Mucosa of stomach (tissue), 1 donor: ENCODE data around the gene IMPACT.

ENCODE experiments used
- H3K27me3 ChIP-seq: one replicate; pipeline ENCODE4 v1.7.0; 2013; ENCODE audit warnings: mild to moderate bottlenecking, low read length; ENCODE audit not compliant: control insufficient read depth, insufficient read depth
- H3K36me3 ChIP-seq: one replicate; pipeline ENCODE4 v1.7.0; 2013; ENCODE audit warnings: low read length; ENCODE audit not compliant: control insufficient read depth, insufficient read depth
- H3K4me1 ChIP-seq: one replicate; pipeline ENCODE4 v1.7.0; 2013; ENCODE audit warnings: mild to moderate bottlenecking, low read length; ENCODE audit not compliant: control insufficient read depth, insufficient read depth
- H3K4me3 ChIP-seq: one replicate; pipeline ENCODE4 v1.7.0; 2013; ENCODE audit warnings: low read length
- H3K9ac ChIP-seq: one replicate; pipeline ENCODE4 v1.7.0; 2013; ENCODE audit warnings: mild to moderate bottlenecking, low read length, moderate library complexity
- H3K9me3 ChIP-seq: one replicate; pipeline ENCODE4 v1.7.0; 2013; ENCODE audit warnings: mild to moderate bottlenecking, low read length, moderate library complexity; ENCODE audit not compliant: control insufficient read depth
- donor health status: Pancreatic carcinoma.

IMPACT gene

GRCh38 chr18:24462838-24463775 is 36.6 kb downstream of the IMPACT start:
- Histone ChIP-seq H3K4me3 (no peak overlapping the region), H3K27me3 (no peaks in the 10 kb centered on the region), H3K9me3 (no peaks in the 10 kb centered on the region), H3K9ac (no peak overlapping the region), H3K4me1 (no peaks in the 10 kb centered on the region), H3K36me3 (no peaks in the 10 kb centered on the region)

GRCh38 chr18:24465486-24465885 is 39.0 kb downstream of the IMPACT start:
- Histone ChIP-seq H3K4me3 (no peak overlapping the region), H3K27me3 (no peaks in the 10 kb centered on the region), H3K4me1 (no peaks in the 10 kb centered on the region), H3K36me3 (no peaks in the 10 kb centered on the region), H3K9ac (no peak overlapping the region), H3K9me3 (no peaks in the 10 kb centered on the region)

- no peaks in the 10 kb centered on the region for H3K9me3 ChIP-seq
- H3K27me3 ChIP-seq, result no peaks in the 10 kb centered on the region
- no peaks in the 10 kb centered on the region for H3K4me1 ChIP-seq
- no peak overlapping the region for H3K9ac ChIP-seq
- H3K4me3 ChIP-seq, result no peak overlapping the region
- no peaks in the 10 kb centered on the region for H3K36me3 ChIP-seq
Observed at GRCh38 chr18:24466771-24467170, 40.3 kb downstream of the IMPACT start.

- Histone ChIP-seq H3K9ac (no peak overlapping the region), H3K36me3 (no peaks in the 10 kb centered on the region), H3K27me3 (no peaks in the 10 kb centered on the region), H3K9me3 (no peaks in the 10 kb centered on the region), H3K4me1 (no peaks in the 10 kb centered on the region), H3K4me3 (no peak overlapping the region)
Observed at GRCh38 chr18:24470022-24470618, 43.6 kb downstream of the IMPACT start.

GRCh38 chr18:24470805-24471204 is 44.3 kb downstream of the IMPACT start:
- H3K9ac ChIP-seq, result no peak overlapping the region
- no peak overlapping the region for H3K4me3 ChIP-seq
- no peaks in the 10 kb centered on the region for H3K9me3 ChIP-seq
- no peaks in the 10 kb centered on the region for H3K4me1 ChIP-seq
- H3K27me3 ChIP-seq, result no peaks in the 10 kb centered on the region
- H3K36me3 ChIP-seq, result no peaks in the 10 kb centered on the region

GRCh38 chr18:24472591-24472990 is 46.1 kb downstream of the IMPACT start:
- no peaks in the 10 kb centered on the region for H3K36me3 ChIP-seq
- no peaks in the 10 kb centered on the region for H3K27me3 ChIP-seq
- no peaks in the 10 kb centered on the region for H3K9me3 ChIP-seq
- no peaks in the 10 kb centered on the region for H3K4me1 ChIP-seq
- H3K4me3 ChIP-seq, result no peak overlapping the region
- no peak overlapping the region for H3K9ac ChIP-seq

GRCh38 chr18:24474406-24474805 is 47.9 kb downstream of the IMPACT start:
- H3K9ac ChIP-seq, result no peak overlapping the region
- H3K27me3 ChIP-seq, result no peaks in the 10 kb centered on the region
- H3K4me1 ChIP-seq, result no peaks in the 10 kb centered on the region
- no peak overlapping the region for H3K4me3 ChIP-seq
- no peaks in the 10 kb centered on the region for H3K9me3 ChIP-seq
- no peaks in the 10 kb centered on the region for H3K36me3 ChIP-seq

- Histone ChIP-seq H3K4me1 (no peaks in the 10 kb centered on the region), H3K9me3 (no peaks in the 10 kb centered on the region), H3K36me3 (no peaks in the 10 kb centered on the region), H3K4me3 (no peak overlapping the region), H3K27me3 (no peaks in the 10 kb centered on the region), H3K9ac (no peak overlapping the region)
Observed at GRCh38 chr18:24475926-24476589, 49.6 kb downstream of the IMPACT start.

- Histone ChIP-seq H3K9me3 (no peaks in the 10 kb centered on the region), H3K27me3 (no peaks in the 10 kb centered on the region), H3K4me3 (no peak overlapping the region), H3K36me3 (no peaks in the 10 kb centered on the region), H3K4me1 (no peaks in the 10 kb centered on the region), H3K9ac (no peak overlapping the region)
Observed at GRCh38 chr18:24479371-24479770, 52.9 kb downstream of the IMPACT start.

GRCh38 chr18:24482821-24483220 is 56.4 kb downstream of the IMPACT start:
- Histone ChIP-seq H3K9ac (no peak overlapping the region), H3K4me1 (no peaks in the 10 kb centered on the region), H3K9me3 (no peaks in the 10 kb centered on the region), H3K27me3 (no peaks in the 10 kb centered on the region), H3K36me3 (no peaks in the 10 kb centered on the region), H3K4me3 (no peak overlapping the region)

GRCh38 chr18:24485681-24486080 is 59.2 kb downstream of the IMPACT start:
- no peaks in the 10 kb centered on the region for H3K27me3 ChIP-seq
- no peaks in the 10 kb centered on the region for H3K36me3 ChIP-seq
- H3K4me1 ChIP-seq, result no peaks in the 10 kb centered on the region
- H3K9me3 ChIP-seq, result no peaks in the 10 kb centered on the region
- H3K4me3 ChIP-seq, result no peak overlapping the region
- no peak overlapping the region for H3K9ac ChIP-seq

- Histone ChIP-seq H3K36me3 (no peaks in the 10 kb centered on the region), H3K27me3 (no peaks in the 10 kb centered on the region), H3K4me3 (no peak overlapping the region), H3K9ac (no peak overlapping the region), H3K9me3 (no peaks in the 10 kb centered on the region), H3K4me1 (no peaks in the 10 kb centered on the region)
Observed at GRCh38 chr18:24486684-24487083, 60.2 kb downstream of the IMPACT start.
